DOHH2 (cell line): Measurements from ENCODE around the gene SSTR4.

Experiments
- H3F3A ChIP-seq: fragments of 200-600 bp; sonication (generic), shearing (Covaris generic); 2 replicates; pipeline ENCODE4 v1.6.0; 2016; ENCODE audit warnings: antibody characterized with exemption, mild to moderate bottlenecking; ENCODE audit not compliant: control insufficient read depth, insufficient read depth
- H3K27ac ChIP-seq: fragments of 200-600 bp; sonication (generic); 2 replicates; pipeline ENCODE4 v1.5.1; 2014; ENCODE audit warnings: low read depth, mild to moderate bottlenecking, low read length, moderate library complexity
- H3K27me3 ChIP-seq: fragments of 200-600 bp; sonication (generic); 2 replicates; pipeline ENCODE4 v1.6.1; 2014; ENCODE audit warnings: mild to moderate bottlenecking, low read length, mixed read lengths; ENCODE audit not compliant: control insufficient read depth
- H3K36me3 ChIP-seq: fragments of 200-600 bp; sonication (generic); 2 replicates; pipeline ENCODE4 v1.6.1; 2014; ENCODE audit warnings: mild to moderate bottlenecking, low read length, moderate library complexity, mixed read lengths; ENCODE audit not compliant: control insufficient read depth
- H3K4me1 ChIP-seq: fragments of 200-600 bp; sonication (generic); 2 replicates; pipeline ENCODE4 v1.6.1; 2014; ENCODE audit warnings: mild to moderate bottlenecking, low read length, mixed read lengths; ENCODE audit not compliant: control insufficient read depth
- H3K4me2 ChIP-seq: fragments of 200-600 bp; sonication (generic); 2 replicates; pipeline ENCODE4 v1.6.0; 2014; ENCODE audit warnings: mild to moderate bottlenecking, low read length, moderate library complexity
- H3K4me3 ChIP-seq: fragments of 200-600 bp; sonication (generic); 2 replicates; pipeline ENCODE4 v1.5.1; 2014; ENCODE audit warnings: mild to moderate bottlenecking, low read length, mixed read lengths
- H3K79me2 ChIP-seq: fragments of 200-600 bp; sonication (generic); 2 replicates; pipeline ENCODE4 v1.6.1; 2014; ENCODE audit warnings: mild to moderate bottlenecking, low read length, mixed read lengths; ENCODE audit not compliant: control insufficient read depth
- H3K9me2 ChIP-seq: fragments of 200-600 bp; sonication (generic); replicated peaks from 2 replicates; pipeline ENCODE4 v1.6.1; 2014; ENCODE audit warnings: mild to moderate bottlenecking, low read length, mixed read lengths; ENCODE audit not compliant: control insufficient read depth
- H3K9me3 ChIP-seq: fragments of 200-600 bp; sonication (generic); 2 replicates; pipeline ENCODE4 v1.6.1; 2014; ENCODE audit warnings: antibody characterized with exemption, low read length, mixed read lengths; ENCODE audit not compliant: control insufficient read depth, insufficient read depth
- H4K20me1 ChIP-seq: fragments of 200-600 bp; sonication (generic); 2 replicates; pipeline ENCODE4 v1.6.0; 2014; ENCODE audit warnings: low read depth, mild to moderate bottlenecking, antibody characterized with exemption, low read length, moderate library complexity; ENCODE audit not compliant: control insufficient read depth, insufficient read depth
- EZH2phosphoT487 ChIP-seq: fragments of 200-600 bp; sonication (generic); IDR thresholded peaks from 2 replicates; pipeline ENCODE4 v1.6.1; 2017; ENCODE audit warnings: borderline replicate concordance, mild to moderate bottlenecking, antibody characterized with exemption, low read length, moderate library complexity, mixed read lengths
- TF ChIP-seq, protein P1 (sequence below): fragments of 200-600 bp; sonication (generic); IDR thresholded peaks from one replicate; pipeline ENCODE4 v1.5.1; 2014; ENCODE audit warnings: antibody characterized with exemption, mild to moderate bottlenecking, low read depth, low read length; ENCODE audit not compliant: poor library complexity, severe bottlenecking

The SSTR4 gene

DNA sequence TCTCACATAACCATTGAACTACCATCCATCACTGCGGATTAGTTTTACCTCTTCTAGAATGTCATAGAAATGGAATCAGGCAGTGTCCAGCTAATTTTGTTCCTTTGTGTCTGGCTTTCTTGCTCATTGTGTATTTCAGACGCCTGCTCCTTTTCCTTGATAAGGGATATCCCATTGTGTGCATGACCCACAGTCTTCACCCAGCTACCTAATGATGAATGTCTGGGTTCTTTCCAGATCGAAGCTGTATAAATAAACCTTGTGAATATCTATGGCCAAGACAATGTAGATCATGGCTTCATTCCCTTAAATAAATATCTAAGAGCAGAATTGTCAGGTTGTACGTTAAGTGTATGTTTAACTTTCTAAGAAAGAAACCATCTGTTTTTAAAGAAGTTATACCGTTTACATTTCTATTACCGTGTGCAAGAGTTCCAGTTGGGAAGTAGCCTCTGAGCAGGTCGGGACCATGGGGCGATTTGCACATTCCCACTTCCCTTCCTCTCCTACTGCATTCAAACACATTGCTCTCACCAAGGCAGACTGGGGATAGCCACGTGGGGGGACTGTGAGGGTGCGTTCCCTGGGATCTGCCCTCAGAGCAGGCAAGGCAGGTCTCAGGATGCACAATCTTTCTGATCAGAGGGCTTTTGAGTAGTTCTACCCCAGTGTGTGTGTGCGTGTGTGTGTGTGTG, 37.9 kb downstream of the SSTR4 start:
- no peaks in the 10 kb centered on the region for H3F3A ChIP-seq
- H3K4me1 ChIP-seq: no peaks in the 10 kb centered on the region
- H4K20me1 ChIP-seq: no peaks in the 10 kb centered on the region
- no peaks in the 10 kb centered on the region for H3K36me3 ChIP-seq
- no peak overlapping the region for H3K4me3 ChIP-seq
- H3K79me2 ChIP-seq: no peaks in the 10 kb centered on the region
- H3K27me3 ChIP-seq: no peaks in the 10 kb centered on the region
- H3K9me3 ChIP-seq: no peaks in the 10 kb centered on the region
- H3K27ac ChIP-seq: no peak overlapping the region
- H3K9me2 ChIP-seq: no peaks in the 10 kb centered on the region
- no peak for TF ChIP-seq EZH2phosphoT487
- TF ChIP-seq, protein P1, sequence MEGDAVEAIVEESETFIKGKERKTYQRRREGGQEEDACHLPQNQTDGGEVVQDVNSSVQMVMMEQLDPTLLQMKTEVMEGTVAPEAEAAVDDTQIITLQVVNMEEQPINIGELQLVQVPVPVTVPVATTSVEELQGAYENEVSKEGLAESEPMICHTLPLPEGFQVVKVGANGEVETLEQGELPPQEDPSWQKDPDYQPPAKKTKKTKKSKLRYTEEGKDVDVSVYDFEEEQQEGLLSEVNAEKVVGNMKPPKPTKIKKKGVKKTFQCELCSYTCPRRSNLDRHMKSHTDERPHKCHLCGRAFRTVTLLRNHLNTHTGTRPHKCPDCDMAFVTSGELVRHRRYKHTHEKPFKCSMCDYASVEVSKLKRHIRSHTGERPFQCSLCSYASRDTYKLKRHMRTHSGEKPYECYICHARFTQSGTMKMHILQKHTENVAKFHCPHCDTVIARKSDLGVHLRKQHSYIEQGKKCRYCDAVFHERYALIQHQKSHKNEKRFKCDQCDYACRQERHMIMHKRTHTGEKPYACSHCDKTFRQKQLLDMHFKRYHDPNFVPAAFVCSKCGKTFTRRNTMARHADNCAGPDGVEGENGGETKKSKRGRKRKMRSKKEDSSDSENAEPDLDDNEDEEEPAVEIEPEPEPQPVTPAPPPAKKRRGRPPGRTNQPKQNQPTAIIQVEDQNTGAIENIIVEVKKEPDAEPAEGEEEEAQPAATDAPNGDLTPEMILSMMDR: no peak
- H3K4me2 ChIP-seq: no peak overlapping the region

DNA sequence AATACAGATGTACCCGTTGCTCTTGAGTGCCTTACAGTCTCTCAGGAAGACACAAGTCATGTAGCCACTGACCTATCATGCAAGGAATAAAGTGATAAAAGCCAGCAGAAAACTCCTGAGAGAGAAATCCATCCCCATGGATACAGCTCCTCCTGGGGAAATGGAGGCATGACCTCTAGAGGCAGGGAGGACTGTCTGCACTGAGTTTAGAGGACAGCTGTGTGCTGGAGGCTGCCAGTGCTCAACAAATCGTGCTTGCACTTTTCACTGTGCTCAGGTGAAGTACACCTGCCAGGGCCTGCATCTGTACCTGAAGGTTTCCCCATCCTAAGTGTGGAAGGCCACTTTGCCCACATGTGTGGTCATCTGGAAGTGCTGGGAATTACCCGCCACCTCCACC, 38.9 kb downstream of the SSTR4 start:
- H3K9me3 ChIP-seq: no peaks in the 10 kb centered on the region
- TF ChIP-seq, protein P1: no peak
- no peak for TF ChIP-seq EZH2phosphoT487

DNA sequence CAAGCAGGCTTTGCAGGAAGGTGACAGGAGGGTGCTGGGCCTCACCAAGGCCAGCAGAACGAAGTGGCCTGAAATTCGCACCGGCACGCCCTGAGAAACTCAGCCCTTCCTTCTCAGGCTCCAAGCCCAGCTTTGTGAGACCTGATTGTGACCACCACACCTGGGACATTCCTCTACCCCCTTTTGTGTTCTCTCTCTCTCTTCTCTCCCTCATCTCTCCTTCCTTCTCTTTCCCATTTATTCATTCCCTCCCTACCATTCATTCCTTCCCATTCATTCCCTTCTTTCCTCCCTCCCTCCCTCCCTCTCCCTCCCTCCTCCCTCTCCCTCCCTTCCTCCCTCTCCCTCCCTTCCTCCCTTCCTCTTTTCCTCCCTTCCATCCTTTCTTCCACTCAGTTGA, 42.2 kb downstream of the SSTR4 start:
- TF ChIP-seq EZH2phosphoT487: no peak
- TF ChIP-seq, protein P1: no peak
- no peak overlapping the region for H3K27ac ChIP-seq

More for the DNA sequence above, 38.9 kb downstream of the SSTR4 start:
- Histone ChIP-seq H3K4me3 (no peak overlapping the region), H3K27ac (no peak overlapping the region), H3K4me2 (no peak overlapping the region), H3K36me3 (no peaks in the 10 kb centered on the region), H3F3A (no peaks in the 10 kb centered on the region), H3K9me2 (no peaks in the 10 kb centered on the region), H3K27me3 (no peaks in the 10 kb centered on the region), H3K79me2 (no peaks in the 10 kb centered on the region), H4K20me1 (no peaks in the 10 kb centered on the region), H3K4me1 (no peaks in the 10 kb centered on the region)

More for the DNA sequence above, 42.2 kb downstream of the SSTR4 start:
- no peaks in the 10 kb centered on the region for H3K9me3 ChIP-seq
- H3K9me2 ChIP-seq: no peaks in the 10 kb centered on the region
- H3K27me3 ChIP-seq: no peaks in the 10 kb centered on the region
- no peak overlapping the region for H3K4me3 ChIP-seq
- H3K36me3 ChIP-seq: no peaks in the 10 kb centered on the region
- H3F3A ChIP-seq: no peaks in the 10 kb centered on the region
- no peaks in the 10 kb centered on the region for H3K4me1 ChIP-seq
- H3K79me2 ChIP-seq: no peaks in the 10 kb centered on the region
- no peaks in the 10 kb centered on the region for H4K20me1 ChIP-seq
- no peak overlapping the region for H3K4me2 ChIP-seq
